GM12878 (cell line): ENCODE data around the gene MX1.
A peak's percentile ranks its signal among the peaks of the same experiment; 100 is the strongest.

ENCODE experiments used
- CTCF ChIP-seq, 3 experiments: IDR thresholded peaks in 2 of 3; conservative IDR thresholded peaks in 1 of 3; 2 replicates each; pipeline ENCODE4 v1.5.1; 2011; ENCODE audit warnings: low read depth in 3 of 3, low read length in 3 of 3, mild to moderate bottlenecking in 3 of 3, control low read depth in 2 of 3, moderate library complexity in 2 of 3, inconsistent platforms in 1 of 3, mixed read lengths in 1 of 3; ENCODE audit not compliant: control insufficient read depth in 2 of 3, insufficient read depth in 1 of 3; ENCODE audit errors: extremely low read depth in 1 of 3
- EP300 ChIP-seq, 2 experiments: fragments of 150-350 bp in 1 of 2; IDR thresholded peaks; 2 replicates each; pipeline ENCODE4 v1.6.1; 2011 to 2012; ENCODE audit warnings: low read depth in 2 of 2, low read length in 2 of 2, borderline replicate concordance in 1 of 2, improper control_type of control experiment in 1 of 2, inconsistent platforms in 1 of 2; ENCODE audit not compliant: control insufficient read depth in 1 of 2
- IRF5 ChIP-seq: fragments of 450-650 bp; IDR thresholded peaks from 2 replicates; pipeline ENCODE4 v1.6.1; 2017; ENCODE audit warnings: borderline replicate concordance
- POLR2A ChIP-seq: IDR thresholded peaks from 2 replicates; pipeline ENCODE4 v1.6.1; 2011; ENCODE audit warnings: low read depth, mild to moderate bottlenecking, low read length
- POLR2AphosphoS5 ChIP-seq: IDR thresholded peaks from 2 replicates; pipeline ENCODE4 v1.6.1; 2011; ENCODE audit warnings: mild to moderate bottlenecking, low read length, inconsistent platforms
- SP1 ChIP-seq: IDR thresholded peaks from one replicate; pipeline ENCODE4 v1.6.1; 2011; ENCODE audit warnings: low read depth, low read length

- TF ChIP-seq SP1 (no peak), IRF5 (no peak), POLR2A (peak; percentile 62; the same call in 1 of the 2 replicates), CTCF (IDR thresholded peaks at IDR 0.05 in 2 of 3, conservative IDR thresholded peaks at IDR 0.05 in 1 of 3; ENCODE audit: control insufficient read depth in 2 of 3, extremely low read depth in 1 of 3, insufficient read depth in 1 of 3, low read depth in 3 of 3, low read length in 3 of 3) (no peak), EP300 (IDR thresholded peaks at IDR 0.05; ENCODE audit: borderline replicate concordance in 1 of 2, control insufficient read depth in 1 of 2, low read depth in 2 of 2, low read length in 2 of 2) (no peak), POLR2AphosphoS5 (peak; percentile 18; the same call in 1 of the 2 replicates)
Measured at GRCh38 chr21:41428311-41428710, 2.3 kb downstream of the MX1 start.
